Measurements from ENCODE around the gene KYAT1.
"Not testable (repeated sequence)": the region's sequence is repeated elsewhere in the genome, so short reads cannot be mapped to it uniquely, and the experiment has no call there.

GRCh38 chr9:128870941-128871265 is 10.8 kb downstream of the KYAT1 start:
- TF ChIP-seq CTCF (IDR thresholded peaks at IDR 0.05); NR3C1 (CRISPR knock-in tag; conservative IDR thresholded peaks at IDR 0.05; ENCODE audit: low read depth): not testable (repeated sequence)
